Choroid plexus epithelial cell (primary cell): ENCODE measurements around the gene LIN54.

Source experiments
- DNase-seq: peaks from one replicate; pipeline ENCODE4 v3.0.0-alpha.2; 2010; ENCODE audit warnings: low read depth
- H3K4me3 ChIP-seq: 2 replicates; pipeline ENCODE4 v1.5.1; 2011; ENCODE audit warnings: low read depth, mild to moderate bottlenecking, control low read depth, low read length, moderate library complexity
- CTCF ChIP-seq: conservative IDR thresholded peaks from 2 replicates; pipeline ENCODE4 v1.5.1; 2011; ENCODE audit warnings: low read depth, mild to moderate bottlenecking, control low read depth, inconsistent platforms, low read length, moderate library complexity

Gene LIN54

GRCh38 chr4:83022724-83023450 is 12.3 kb upstream of the LIN54 start:
- no peak for TF ChIP-seq CTCF
- peak; percentile 58 for DNase-seq
- no peak overlapping the region for H3K4me3 ChIP-seq

GRCh38 chr4:83019794-83020494 is 9.3 kb upstream of the LIN54 start:
- DNase-seq = no peak
- no peak overlapping the region for H3K4me3 ChIP-seq
- TF ChIP-seq CTCF = no peak

- H3K4me3 ChIP-seq = no peak overlapping the region
- no peak for TF ChIP-seq CTCF
- DNase-seq = no peak
Observed at GRCh38 chr4:83013902-83014301, 3.3 kb upstream of the LIN54 start.

- DNase-seq = no peak
- no peak for TF ChIP-seq CTCF
- peak overlapping the region; percentile 70 for H3K4me3 ChIP-seq
Observed at GRCh38 chr4:83013420-83013867, 2.8 kb upstream of the LIN54 start.

GRCh38 chr4:83012687-83013419 is 2.2 kb upstream of the LIN54 start:
- DNase-seq = peak; percentile 99
- peak overlapping the region; percentile 77 for H3K4me3 ChIP-seq
- TF ChIP-seq CTCF = peak; percentile 39

GRCh38 chr4:83012200-83012686 is 1.6 kb upstream of the LIN54 start:
- no peak for TF ChIP-seq CTCF
- peak overlapping the region; percentile 77 for H3K4me3 ChIP-seq
- no peak for DNase-seq
